Mucosa of descending colon (tissue), 3 donors: ENCODE measurements around the gene TSKU. TPM values are rescaled to one million over a fixed set of nuclear protein-coding genes. Genes with fewer than 3 reads are reported as not detected.

Experiments
- ATAC-seq: fragments of 200-7000 bp; cut with Tn5 transposase; one replicate; pipeline ENCODE4 v1.9.1; 2020; ENCODE audit warnings: mild to moderate bottlenecking, moderate library complexity
- DNase-seq, 3 donors: peaks; one replicate each; pipeline ENCODE4 v3.0.0-alpha.2; 2020
- H3K36me3 ChIP-seq: fragments of 200-600 bp; one replicate; pipeline ENCODE4 v1.8.0; 2021; ENCODE audit warnings: low read depth, mild to moderate bottlenecking
- H3K4me1 ChIP-seq: fragments of 200-600 bp; one replicate; pipeline ENCODE4 v1.8.0; 2021; ENCODE audit warnings: low read depth, mild to moderate bottlenecking
- H3K4me3 ChIP-seq: fragments of 200-600 bp; one replicate; pipeline ENCODE4 v1.8.0; 2021; ENCODE audit warnings: mild to moderate bottlenecking
- H3K9me3 ChIP-seq: fragments of 200-600 bp; one replicate; pipeline ENCODE4 v1.8.0; 2021; ENCODE audit warnings: mild to moderate bottlenecking
- intact Hi-C, 2 donors: fragments of 100-400 bp; cut with DNase I in 1 of 2; cut with micrococcal nuclease in 1 of 2; formaldehyde crosslinking; loops; one replicate each; pipeline versions ENCODE4 v1.11.0 to v1.11.1; 2022; cut with DNase I, micrococcal nuclease
- total RNA-seq, 3 donors: library from RNA; stranded (reverse); fragmentation: NEBNext Ultra II Directional in 2 of 3; extraction: Animal tissue kit (Norgen Biotek cat#: 25700) in 2 of 3; gene quantifications; one replicate each; pipeline versions ENCODE4 v1.2.1 to v1.2.4, GENCODE V29; 2021 to 2023
- TF ChIP-seq, protein P1 (sequence below): fragments of 200-600 bp; IDR thresholded peaks from one replicate; pipeline ENCODE4 v1.8.0; 2022; ENCODE audit warnings: antibody characterized with exemption, mild to moderate bottlenecking
- donor health status: DM: no; HTN: no; CAD: no; lungs with moderate emphysema.
- donor health status: DM: no; HTN: no; CAD: no.
- donor health status: DM: no; HTN: yes; CAD: no.

Gene TSKU
- total RNA-seq, 3 donors from 2014 or later: 21.5 to 42.9 (median 41.8) TPM

GRCh38 chr11:76753950-76754349, 29.2 kb upstream of the TSKU start:
- intact Hi-C loops: no loop called here
- ATAC-seq (no peak), DNase-seq (no peak)
- Histone ChIP-seq H3K36me3 (no peaks in the 10 kb centered on the region), H3K4me3 (no peak overlapping the region), H3K4me1 (peaks cover 16% of the 10 kb centered on the region), H3K9me3 (no peaks in the 10 kb centered on the region)
- TF ChIP-seq, protein P1, sequence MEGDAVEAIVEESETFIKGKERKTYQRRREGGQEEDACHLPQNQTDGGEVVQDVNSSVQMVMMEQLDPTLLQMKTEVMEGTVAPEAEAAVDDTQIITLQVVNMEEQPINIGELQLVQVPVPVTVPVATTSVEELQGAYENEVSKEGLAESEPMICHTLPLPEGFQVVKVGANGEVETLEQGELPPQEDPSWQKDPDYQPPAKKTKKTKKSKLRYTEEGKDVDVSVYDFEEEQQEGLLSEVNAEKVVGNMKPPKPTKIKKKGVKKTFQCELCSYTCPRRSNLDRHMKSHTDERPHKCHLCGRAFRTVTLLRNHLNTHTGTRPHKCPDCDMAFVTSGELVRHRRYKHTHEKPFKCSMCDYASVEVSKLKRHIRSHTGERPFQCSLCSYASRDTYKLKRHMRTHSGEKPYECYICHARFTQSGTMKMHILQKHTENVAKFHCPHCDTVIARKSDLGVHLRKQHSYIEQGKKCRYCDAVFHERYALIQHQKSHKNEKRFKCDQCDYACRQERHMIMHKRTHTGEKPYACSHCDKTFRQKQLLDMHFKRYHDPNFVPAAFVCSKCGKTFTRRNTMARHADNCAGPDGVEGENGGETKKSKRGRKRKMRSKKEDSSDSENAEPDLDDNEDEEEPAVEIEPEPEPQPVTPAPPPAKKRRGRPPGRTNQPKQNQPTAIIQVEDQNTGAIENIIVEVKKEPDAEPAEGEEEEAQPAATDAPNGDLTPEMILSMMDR: no peak

- DNase-seq (no peak), ATAC-seq (no peak)
- H3K4me1 ChIP-seq: peaks cover 16% of the 10 kb centered on the region
- TF ChIP-seq, protein P1: no peak
- no peak overlapping the region for H3K4me3 ChIP-seq
- intact Hi-C loops: no loop called here
- H3K9me3 ChIP-seq: no peaks in the 10 kb centered on the region
- no peaks in the 10 kb centered on the region for H3K36me3 ChIP-seq
Observed at GRCh38 chr11:76756341-76756741, 26.8 kb upstream of the TSKU start.

GRCh38 chr11:76758311-76758710, 24.8 kb upstream of the TSKU start:
- no peak overlapping the region for H3K4me3 ChIP-seq
- DNase-seq: no peak
- H3K9me3 ChIP-seq: no peaks in the 10 kb centered on the region
- TF ChIP-seq, protein P1: no peak
- ATAC-seq: no peak
- intact Hi-C loops: no loop called here
- H3K4me1 ChIP-seq: peaks cover 6% of the 10 kb centered on the region
- H3K36me3 ChIP-seq: no peaks in the 10 kb centered on the region

- intact Hi-C loops: no loop called here
- Histone ChIP-seq H3K4me1 (peaks cover 9% of the 10 kb centered on the region), H3K4me3 (no peak overlapping the region), H3K9me3 (no peaks in the 10 kb centered on the region), H3K36me3 (no peaks in the 10 kb centered on the region)
- TF ChIP-seq, protein P1: no peak
- no peak for ATAC-seq
- DNase-seq: no peak
Observed at GRCh38 chr11:76759092-76759491, 24.1 kb upstream of the TSKU start.

GRCh38 chr11:76759517-76759916, 23.6 kb upstream of the TSKU start:
- DNase-seq (no peak), ATAC-seq (no peak)
- peaks cover 9% of the 10 kb centered on the region for H3K4me1 ChIP-seq
- no peaks in the 10 kb centered on the region for H3K36me3 ChIP-seq
- no peaks in the 10 kb centered on the region for H3K9me3 ChIP-seq
- no peak overlapping the region for H3K4me3 ChIP-seq
- TF ChIP-seq, protein P1: no peak
- intact Hi-C loops: no loop called here

DNA sequence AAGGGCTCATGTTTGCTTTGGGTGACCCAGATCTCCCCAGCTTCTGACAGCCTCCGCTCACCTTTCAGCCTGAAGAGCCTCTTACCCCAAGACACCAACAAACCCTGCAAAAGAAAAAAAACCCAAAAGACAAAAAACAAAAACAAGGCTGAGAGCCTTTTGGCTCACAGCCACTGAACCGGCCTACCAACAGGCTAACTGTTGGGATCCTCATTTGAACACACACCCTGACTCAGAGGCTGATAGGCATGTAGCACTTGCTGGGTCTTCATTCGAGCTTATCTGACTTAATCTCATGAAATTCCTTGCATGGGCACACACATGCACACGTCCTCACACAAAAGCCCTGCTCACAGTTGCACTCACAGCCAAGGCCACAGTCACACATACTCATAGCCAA, 22.9 kb upstream of the TSKU start:
- Histone ChIP-seq H3K36me3 (no peaks in the 10 kb centered on the region), H3K9me3 (no peaks in the 10 kb centered on the region)
- intact Hi-C loops: no loop called here

More for the DNA sequence above, 22.9 kb upstream of the TSKU start:
- no peak overlapping the region for H3K4me3 ChIP-seq
- no peak for DNase-seq
- TF ChIP-seq, protein P1: no peak
- H3K4me1 ChIP-seq: peaks cover 9% of the 10 kb centered on the region
- ATAC-seq: no peak
